Uterus (tissue), 2 donors: ENCODE data around the gene ZBTB3.

Experiments
- CTCF ChIP-seq, 4 experiments: fragments of 200-600 bp in 2 of 4; fragments of 450-650 bp in 2 of 4; sonication (generic) in 2 of 4; IDR thresholded peaks; one replicate each; pipeline ENCODE4 v1.5.1; 2016 to 2019; ENCODE audit warnings: antibody characterized with exemption in 4 of 4, mild to moderate bottlenecking in 2 of 4, moderate library complexity in 1 of 4
- POLR2A ChIP-seq, 2 donors: fragments of 450-650 bp; IDR thresholded peaks; one replicate each; pipeline ENCODE4 v1.6.1; 2016; ENCODE audit warnings: antibody characterized with exemption in 2 of 2, mild to moderate bottlenecking in 1 of 2, moderate library complexity in 1 of 2

DNA sequence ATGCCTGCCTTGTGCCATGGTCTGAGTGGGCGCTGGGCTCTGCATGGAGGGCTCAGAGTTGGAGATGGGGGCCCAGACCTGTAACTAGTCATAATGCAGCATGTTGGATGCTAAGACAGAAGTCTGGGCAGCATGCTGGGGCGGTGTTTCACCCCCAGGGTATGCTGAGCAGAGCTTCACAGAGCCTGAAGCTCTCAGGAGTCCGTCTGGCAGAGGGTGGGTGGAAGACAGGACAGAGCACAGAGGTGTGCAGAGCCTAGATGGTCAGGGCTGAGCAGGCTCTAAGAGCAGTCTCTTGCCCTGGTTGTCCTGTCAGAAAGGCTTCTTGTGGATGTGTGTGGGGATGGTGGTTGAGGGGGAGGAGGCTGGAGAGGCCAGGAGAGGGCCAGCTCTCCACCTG, 24.5 kb upstream of the ZBTB3 start:
- no peak for TF ChIP-seq POLR2A (IDR thresholded peaks at IDR 0.05)
- TF ChIP-seq CTCF (IDR thresholded peaks at IDR 0.05): no peak
